Measurements from ENCODE around the gene LRRFIP1. TPM values are rescaled to one million over a fixed set of nuclear protein-coding genes. Genes with fewer than 3 reads are reported as not detected.

The LRRFIP1 gene
- polyA plus RNA-seq, 1 of the 3 experiments (the other 2 are of a cell fraction), result 47.3 TPM

DNA sequence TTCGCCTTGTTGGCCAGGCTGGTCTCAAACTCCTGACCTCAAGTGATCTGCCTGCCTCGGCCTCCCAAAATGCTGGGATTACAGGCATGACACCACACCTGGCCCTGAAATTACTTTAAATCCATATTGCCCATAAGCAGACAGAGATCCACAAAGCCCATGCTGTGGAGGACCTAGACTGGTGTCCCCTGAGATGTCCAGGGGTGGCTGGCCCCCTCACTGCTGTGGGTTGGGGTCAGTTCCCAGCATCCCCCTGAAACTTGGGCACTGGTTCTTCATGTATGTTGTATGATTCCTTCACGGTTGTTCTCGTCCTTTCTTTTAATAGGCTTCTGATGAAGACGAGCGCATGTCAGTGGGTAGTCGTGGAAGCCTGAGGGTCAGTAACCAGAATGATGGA, 93.1 kb downstream of the LRRFIP1 start:
- H3K4me3 ChIP-seq (ENCODE audit: low read depth in 2 of 2, low read length in 1 of 2), result no peak overlapping the region
- no peaks in the 10 kb centered on the region for H3K27me3 ChIP-seq (ENCODE audit: insufficient read depth)
- POLR2A ChIA-PET, result no interaction called here
- no peak overlapping the region for H3K4me2 ChIP-seq
- peaks cover 13% of the 10 kb centered on the region for H3F3A ChIP-seq (replicated peaks; ENCODE audit: insufficient read depth)
- H3K27ac ChIP-seq (ENCODE audit: low read depth in 2 of 2, low read length in 1 of 2), result no peak overlapping the region
- CTCF ChIA-PET, result interaction anchor here (0.6 to 3.8 kb wide), 3 partner anchors 24 to 97 kb away, joined by 3 to 16 read pairs (median 8); no protein-coding TSS in a partner anchor
- no peaks in the 10 kb centered on the region for H3K9me2 ChIP-seq
- H3K9ac ChIP-seq, result no peak overlapping the region
- no peaks in the 10 kb centered on the region for H3K9me3 ChIP-seq
- DNase-seq, result no peak
- WGBS (ENCODE audit: low lambda C conversion rate), result 97% methylated on average over 7 of the region's 7 CpGs
- peaks cover 59% of the 10 kb centered on the region for H4K20me1 ChIP-seq (ENCODE audit: insufficient read depth)
- H2AFZ ChIP-seq (ENCODE audit: low read depth), result no peak overlapping the region
- TF ChIP-seq, protein P1, sequence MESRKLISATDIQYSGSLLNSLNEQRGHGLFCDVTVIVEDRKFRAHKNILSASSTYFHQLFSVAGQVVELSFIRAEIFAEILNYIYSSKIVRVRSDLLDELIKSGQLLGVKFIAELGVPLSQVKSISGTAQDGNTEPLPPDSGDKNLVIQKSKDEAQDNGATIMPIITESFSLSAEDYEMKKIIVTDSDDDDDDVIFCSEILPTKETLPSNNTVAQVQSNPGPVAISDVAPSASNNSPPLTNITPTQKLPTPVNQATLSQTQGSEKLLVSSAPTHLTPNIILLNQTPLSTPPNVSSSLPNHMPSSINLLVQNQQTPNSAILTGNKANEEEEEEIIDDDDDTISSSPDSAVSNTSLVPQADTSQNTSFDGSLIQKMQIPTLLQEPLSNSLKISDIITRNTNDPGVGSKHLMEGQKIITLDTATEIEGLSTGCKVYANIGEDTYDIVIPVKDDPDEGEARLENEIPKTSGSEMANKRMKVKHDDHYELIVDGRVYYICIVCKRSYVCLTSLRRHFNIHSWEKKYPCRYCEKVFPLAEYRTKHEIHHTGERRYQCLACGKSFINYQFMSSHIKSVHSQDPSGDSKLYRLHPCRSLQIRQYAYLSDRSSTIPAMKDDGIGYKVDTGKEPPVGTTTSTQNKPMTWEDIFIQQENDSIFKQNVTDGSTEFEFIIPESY (IDR thresholded peaks at IDR 0.05; ENCODE audit: borderline replicate concordance, low read depth), result no peak
- TF ChIP-seq, protein P2, sequence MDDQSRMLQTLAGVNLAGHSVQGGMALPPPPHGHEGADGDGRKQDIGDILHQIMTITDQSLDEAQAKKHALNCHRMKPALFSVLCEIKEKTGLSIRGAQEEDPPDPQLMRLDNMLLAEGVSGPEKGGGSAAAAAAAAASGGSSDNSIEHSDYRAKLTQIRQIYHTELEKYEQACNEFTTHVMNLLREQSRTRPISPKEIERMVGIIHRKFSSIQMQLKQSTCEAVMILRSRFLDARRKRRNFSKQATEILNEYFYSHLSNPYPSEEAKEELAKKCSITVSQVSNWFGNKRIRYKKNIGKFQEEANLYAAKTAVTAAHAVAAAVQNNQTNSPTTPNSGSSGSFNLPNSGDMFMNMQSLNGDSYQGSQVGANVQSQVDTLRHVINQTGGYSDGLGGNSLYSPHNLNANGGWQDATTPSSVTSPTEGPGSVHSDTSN (IDR thresholded peaks at IDR 0.05), result no peak
- TF ChIP-seq, protein P3, sequence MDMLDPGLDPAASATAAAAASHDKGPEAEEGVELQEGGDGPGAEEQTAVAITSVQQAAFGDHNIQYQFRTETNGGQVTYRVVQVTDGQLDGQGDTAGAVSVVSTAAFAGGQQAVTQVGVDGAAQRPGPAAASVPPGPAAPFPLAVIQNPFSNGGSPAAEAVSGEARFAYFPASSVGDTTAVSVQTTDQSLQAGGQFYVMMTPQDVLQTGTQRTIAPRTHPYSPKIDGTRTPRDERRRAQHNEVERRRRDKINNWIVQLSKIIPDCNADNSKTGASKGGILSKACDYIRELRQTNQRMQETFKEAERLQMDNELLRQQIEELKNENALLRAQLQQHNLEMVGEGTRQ (IDR thresholded peaks at IDR 0.05; ENCODE audit: borderline replicate concordance, low read depth, low read length), result no peak
- TF ChIP-seq MXI1 (IDR thresholded peaks at IDR 0.05; ENCODE audit: low read depth, low read length) (no peak), EP300 (IDR thresholded peaks at IDR 0.05; ENCODE audit: borderline replicate concordance in 1 of 2, low read depth in 1 of 2, low read length in 1 of 2) (no peak), GATA2 (CRISPR knock-in tag; IDR thresholded peaks at IDR 0.05) (no peak), FOXJ3 (CRISPR knock-in tag; IDR thresholded peaks at IDR 0.05) (no peak), FOSL2 (IDR thresholded peaks at IDR 0.05; ENCODE audit: borderline replicate concordance, low read depth) (no peak), SMC3 (IDR thresholded peaks at IDR 0.05; ENCODE audit: low read depth, low read length) (no peak), CHD2 (IDR thresholded peaks at IDR 0.05; ENCODE audit: low read length, partially characterized antibody) (no peak), YY1 (IDR thresholded peaks at IDR 0.05; ENCODE audit: low read depth) (no peak), GABPA (IDR thresholded peaks at IDR 0.05; ENCODE audit: low read depth) (no peak), ELF1 (IDR thresholded peaks at IDR 0.05) (no peak), POLR2AphosphoS5 (IDR thresholded peaks at IDR 0.05; ENCODE audit: low read depth, low read length) (no peak), RAD21 (IDR thresholded peaks at IDR 0.05; ENCODE audit: low read length) (no peak)
- TF ChIP-seq, protein P4, sequence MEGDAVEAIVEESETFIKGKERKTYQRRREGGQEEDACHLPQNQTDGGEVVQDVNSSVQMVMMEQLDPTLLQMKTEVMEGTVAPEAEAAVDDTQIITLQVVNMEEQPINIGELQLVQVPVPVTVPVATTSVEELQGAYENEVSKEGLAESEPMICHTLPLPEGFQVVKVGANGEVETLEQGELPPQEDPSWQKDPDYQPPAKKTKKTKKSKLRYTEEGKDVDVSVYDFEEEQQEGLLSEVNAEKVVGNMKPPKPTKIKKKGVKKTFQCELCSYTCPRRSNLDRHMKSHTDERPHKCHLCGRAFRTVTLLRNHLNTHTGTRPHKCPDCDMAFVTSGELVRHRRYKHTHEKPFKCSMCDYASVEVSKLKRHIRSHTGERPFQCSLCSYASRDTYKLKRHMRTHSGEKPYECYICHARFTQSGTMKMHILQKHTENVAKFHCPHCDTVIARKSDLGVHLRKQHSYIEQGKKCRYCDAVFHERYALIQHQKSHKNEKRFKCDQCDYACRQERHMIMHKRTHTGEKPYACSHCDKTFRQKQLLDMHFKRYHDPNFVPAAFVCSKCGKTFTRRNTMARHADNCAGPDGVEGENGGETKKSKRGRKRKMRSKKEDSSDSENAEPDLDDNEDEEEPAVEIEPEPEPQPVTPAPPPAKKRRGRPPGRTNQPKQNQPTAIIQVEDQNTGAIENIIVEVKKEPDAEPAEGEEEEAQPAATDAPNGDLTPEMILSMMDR (IDR thresholded peaks at IDR 0.05), result no peak
- TF ChIP-seq, protein P5, sequence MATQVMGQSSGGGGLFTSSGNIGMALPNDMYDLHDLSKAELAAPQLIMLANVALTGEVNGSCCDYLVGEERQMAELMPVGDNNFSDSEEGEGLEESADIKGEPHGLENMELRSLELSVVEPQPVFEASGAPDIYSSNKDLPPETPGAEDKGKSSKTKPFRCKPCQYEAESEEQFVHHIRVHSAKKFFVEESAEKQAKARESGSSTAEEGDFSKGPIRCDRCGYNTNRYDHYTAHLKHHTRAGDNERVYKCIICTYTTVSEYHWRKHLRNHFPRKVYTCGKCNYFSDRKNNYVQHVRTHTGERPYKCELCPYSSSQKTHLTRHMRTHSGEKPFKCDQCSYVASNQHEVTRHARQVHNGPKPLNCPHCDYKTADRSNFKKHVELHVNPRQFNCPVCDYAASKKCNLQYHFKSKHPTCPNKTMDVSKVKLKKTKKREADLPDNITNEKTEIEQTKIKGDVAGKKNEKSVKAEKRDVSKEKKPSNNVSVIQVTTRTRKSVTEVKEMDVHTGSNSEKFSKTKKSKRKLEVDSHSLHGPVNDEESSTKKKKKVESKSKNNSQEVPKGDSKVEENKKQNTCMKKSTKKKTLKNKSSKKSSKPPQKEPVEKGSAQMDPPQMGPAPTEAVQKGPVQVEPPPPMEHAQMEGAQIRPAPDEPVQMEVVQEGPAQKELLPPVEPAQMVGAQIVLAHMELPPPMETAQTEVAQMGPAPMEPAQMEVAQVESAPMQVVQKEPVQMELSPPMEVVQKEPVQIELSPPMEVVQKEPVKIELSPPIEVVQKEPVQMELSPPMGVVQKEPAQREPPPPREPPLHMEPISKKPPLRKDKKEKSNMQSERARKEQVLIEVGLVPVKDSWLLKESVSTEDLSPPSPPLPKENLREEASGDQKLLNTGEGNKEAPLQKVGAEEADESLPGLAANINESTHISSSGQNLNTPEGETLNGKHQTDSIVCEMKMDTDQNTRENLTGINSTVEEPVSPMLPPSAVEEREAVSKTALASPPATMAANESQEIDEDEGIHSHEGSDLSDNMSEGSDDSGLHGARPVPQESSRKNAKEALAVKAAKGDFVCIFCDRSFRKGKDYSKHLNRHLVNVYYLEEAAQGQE (IDR thresholded peaks at IDR 0.05; ENCODE audit: low read depth, low read length), result no peak
- H3K79me2 ChIP-seq (ENCODE audit: insufficient read depth), result peaks cover 100% of the 10 kb centered on the region
- H3K4me1 ChIP-seq (ENCODE audit: control insufficient read depth in 1 of 2, insufficient read depth in 2 of 2, low read depth in 1 of 2, low read length in 1 of 2), result peaks cover 27 to 57% of the 10 kb centered on the region in 2 experiments
- peaks cover 12 to 27% of the 10 kb centered on the region in 2 experiments for H3K36me3 ChIP-seq (replicated peaks in 1 of 2; ENCODE audit: control insufficient read depth in 1 of 2, insufficient read depth in 2 of 2, low read length in 1 of 2)

All from SK-N-SH (cell line).